Loucy (cell line): Measurements from ENCODE around the gene INSR.

Experiments used
- H2AFZ ChIP-seq: fragments of 200-600 bp; sonication (generic); 2 replicates; pipeline ENCODE4 v1.6.0; 2016; ENCODE audit warnings: antibody characterized with exemption, mild to moderate bottlenecking, low read length, moderate library complexity
- H3F3A ChIP-seq: fragments of 200-600 bp; 2 replicates; pipeline ENCODE4 v1.6.0; 2016; ENCODE audit warnings: antibody characterized with exemption, low read depth, mild to moderate bottlenecking
- H3K27me3 ChIP-seq: fragments of 200-600 bp; sonication (generic); 2 replicates; pipeline ENCODE4 v1.6.1; 2014; ENCODE audit warnings: low read length, mild to moderate bottlenecking; ENCODE audit not compliant: insufficient read depth, poor library complexity, severe bottlenecking
- H3K36me3 ChIP-seq: fragments of 200-600 bp; sonication (generic); 2 replicates; pipeline ENCODE4 v1.6.1; 2016; ENCODE audit warnings: low read length; ENCODE audit not compliant: insufficient read depth
- H3K4me1 ChIP-seq: fragments of 200-600 bp; sonication (generic); 2 replicates; pipeline ENCODE4 v1.5.1; 2014; ENCODE audit warnings: low read length, mild to moderate bottlenecking; ENCODE audit not compliant: insufficient read depth, poor library complexity, severe bottlenecking
- H3K4me2 ChIP-seq: fragments of 200-600 bp; sonication (generic); 2 replicates; pipeline ENCODE4 v1.6.0; 2014; ENCODE audit warnings: antibody characterized with exemption, low read length, low read depth, mild to moderate bottlenecking; ENCODE audit not compliant: poor library complexity, severe bottlenecking
- H3K4me3 ChIP-seq: fragments of 200-600 bp; sonication (generic); 2 replicates; pipeline ENCODE4 v1.5.1; 2014; ENCODE audit warnings: low read length, mild to moderate bottlenecking, mixed read lengths; ENCODE audit not compliant: poor library complexity, severe bottlenecking
- H3K79me2 ChIP-seq: fragments of 200-600 bp; sonication (generic); 2 replicates; pipeline ENCODE4 v1.6.1; 2014; ENCODE audit warnings: low read length; ENCODE audit not compliant: insufficient read depth
- H3K9ac ChIP-seq: fragments of 200-600 bp; sonication (generic); 2 replicates; pipeline ENCODE4 v1.6.0; 2014; ENCODE audit warnings: mild to moderate bottlenecking, low read depth, low read length, moderate library complexity; ENCODE audit not compliant: poor library complexity, severe bottlenecking
- H3K9me2 ChIP-seq: fragments of 200-600 bp; sonication (generic); replicated peaks from 2 replicates; pipeline ENCODE4 v1.6.1; 2016; ENCODE audit warnings: low read depth, low read length, mixed read lengths
- H3K9me3 ChIP-seq: fragments of 200-600 bp; sonication (generic); 2 replicates; pipeline ENCODE4 v1.6.1; 2014; ENCODE audit warnings: mild to moderate bottlenecking, antibody characterized with exemption, low read length, low read depth; ENCODE audit not compliant: insufficient read depth
- H4K20me1 ChIP-seq: fragments of 200-600 bp; sonication (generic); 2 replicates; pipeline ENCODE4 v1.6.0; 2014; ENCODE audit warnings: antibody characterized with exemption, low read length, mild to moderate bottlenecking; ENCODE audit not compliant: insufficient read depth, poor library complexity, severe bottlenecking
- EZH2phosphoT487 ChIP-seq: fragments of 200-600 bp; IDR thresholded peaks from 2 replicates; pipeline ENCODE4 v1.6.1; 2018; ENCODE audit warnings: antibody characterized with exemption, mild to moderate bottlenecking, moderate library complexity, borderline replicate concordance
- TF ChIP-seq, protein P1 (sequence below): fragments of 200-600 bp; sonication (generic); conservative IDR thresholded peaks from 2 replicates; pipeline ENCODE4 v1.5.1; 2014; ENCODE audit warnings: mild to moderate bottlenecking, antibody characterized with exemption, low read length

Gene INSR

DNA sequence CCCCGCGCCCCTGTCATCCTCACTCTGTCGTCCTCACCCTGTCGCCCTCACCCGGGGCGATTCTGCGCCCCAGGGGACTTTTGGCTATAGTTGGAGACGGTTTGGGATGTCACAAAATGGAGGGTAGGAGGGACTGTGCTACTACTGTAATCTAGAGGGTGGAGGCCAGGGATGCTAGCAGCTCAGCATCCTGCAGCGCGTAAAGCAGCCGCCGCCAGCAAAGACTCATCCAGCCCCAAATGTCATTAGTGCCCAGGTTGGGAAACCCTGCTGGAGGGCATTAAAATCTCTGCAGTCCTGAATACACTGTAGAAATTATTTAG lies 224.3 kb downstream of the INSR start:
- TF ChIP-seq, protein P1, sequence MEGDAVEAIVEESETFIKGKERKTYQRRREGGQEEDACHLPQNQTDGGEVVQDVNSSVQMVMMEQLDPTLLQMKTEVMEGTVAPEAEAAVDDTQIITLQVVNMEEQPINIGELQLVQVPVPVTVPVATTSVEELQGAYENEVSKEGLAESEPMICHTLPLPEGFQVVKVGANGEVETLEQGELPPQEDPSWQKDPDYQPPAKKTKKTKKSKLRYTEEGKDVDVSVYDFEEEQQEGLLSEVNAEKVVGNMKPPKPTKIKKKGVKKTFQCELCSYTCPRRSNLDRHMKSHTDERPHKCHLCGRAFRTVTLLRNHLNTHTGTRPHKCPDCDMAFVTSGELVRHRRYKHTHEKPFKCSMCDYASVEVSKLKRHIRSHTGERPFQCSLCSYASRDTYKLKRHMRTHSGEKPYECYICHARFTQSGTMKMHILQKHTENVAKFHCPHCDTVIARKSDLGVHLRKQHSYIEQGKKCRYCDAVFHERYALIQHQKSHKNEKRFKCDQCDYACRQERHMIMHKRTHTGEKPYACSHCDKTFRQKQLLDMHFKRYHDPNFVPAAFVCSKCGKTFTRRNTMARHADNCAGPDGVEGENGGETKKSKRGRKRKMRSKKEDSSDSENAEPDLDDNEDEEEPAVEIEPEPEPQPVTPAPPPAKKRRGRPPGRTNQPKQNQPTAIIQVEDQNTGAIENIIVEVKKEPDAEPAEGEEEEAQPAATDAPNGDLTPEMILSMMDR = no peak
- H3K27me3 ChIP-seq = no peaks in the 10 kb centered on the region
- H3K4me2 ChIP-seq = peak overlapping the region; percentile 97

GRCh38 chr19:7069042-7069903 lies 224.9 kb downstream of the INSR start, which contains the start of gene ZNF557:
TSS of gene ZNF557 (plus strand) at chr19:7069703. CDS start at chr19:7075075, 5,372 bp downstream.
- peaks cover 19% of the 10 kb centered on the region for H3K79me2 ChIP-seq
- H4K20me1 ChIP-seq = peaks cover 18% of the 10 kb centered on the region
- peaks cover 12% of the 10 kb centered on the region; the same call in 1 of the 2 replicates for H3K36me3 ChIP-seq
- peak within 1 kb of the TSS; percentile 78 for H3K4me3 ChIP-seq
- no peaks in the 10 kb centered on the region for H3K27me3 ChIP-seq
- no peaks in the 10 kb centered on the region for H3K9me3 ChIP-seq
- H2AFZ ChIP-seq = peak within 1 kb of the TSS; percentile 88
- H3F3A ChIP-seq = no peaks in the 10 kb centered on the region; the same call in 1 of the 2 replicates
- no peaks in the 10 kb centered on the region for H3K9me2 ChIP-seq
- H3K9ac ChIP-seq = peak within 1 kb of the TSS; percentile 80
- peaks cover 10% of the 10 kb centered on the region for H3K4me1 ChIP-seq
- peak within 1 kb of the TSS; percentile 97 for H3K4me2 ChIP-seq
- TF ChIP-seq, protein P1 = no peak
- no peak for TF ChIP-seq EZH2phosphoT487

More for the DNA sequence above, 224.3 kb downstream of the INSR start:
- H3K9me2 ChIP-seq = no peaks in the 10 kb centered on the region
- H3K9ac ChIP-seq = peak overlapping the region; percentile 80
- peak overlapping the region; percentile 78 for H3K4me3 ChIP-seq
- no peaks in the 10 kb centered on the region; the same call in 1 of the 2 replicates for H3F3A ChIP-seq
- H2AFZ ChIP-seq = peak overlapping the region; percentile 88
- H4K20me1 ChIP-seq = peaks cover 18% of the 10 kb centered on the region
- H3K36me3 ChIP-seq = peaks cover 16% of the 10 kb centered on the region; the same call in 1 of the 2 replicates
- H3K79me2 ChIP-seq = peaks cover 19% of the 10 kb centered on the region
- H3K4me1 ChIP-seq = peaks cover 10% of the 10 kb centered on the region
- no peaks in the 10 kb centered on the region for H3K9me3 ChIP-seq

DNA sequence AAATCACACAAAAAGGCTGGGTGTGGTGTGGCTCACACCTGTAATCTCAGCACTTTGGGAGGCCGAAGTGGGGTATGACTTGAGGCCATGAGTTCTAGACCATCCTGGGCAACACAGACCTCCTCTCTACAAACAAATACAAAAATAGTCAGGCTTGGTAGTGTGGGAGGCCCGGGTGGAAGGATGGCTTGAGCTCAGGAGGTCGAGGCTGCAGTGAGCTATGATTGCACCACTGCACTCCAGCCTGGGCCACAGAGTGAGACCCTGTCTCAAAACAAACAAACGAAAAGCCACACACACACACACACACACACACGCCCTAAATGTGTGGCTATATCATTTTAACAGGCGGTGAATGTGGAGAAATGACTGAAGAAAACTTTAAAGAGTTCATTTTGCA lies 225.6 kb downstream of the INSR start:
- Histone ChIP-seq H3K4me3 (peak overlapping the region; percentile 50), H2AFZ (peak overlapping the region; percentile 74), H3F3A (no peaks in the 10 kb centered on the region; the same call in 1 of the 2 replicates), H3K9me3 (no peaks in the 10 kb centered on the region), H3K4me1 (peaks cover 10% of the 10 kb centered on the region), H3K4me2 (peak overlapping the region; percentile 54), H4K20me1 (peaks cover 18% of the 10 kb centered on the region), H3K9me2 (no peaks in the 10 kb centered on the region), H3K27me3 (no peaks in the 10 kb centered on the region), H3K36me3 (peaks cover 10% of the 10 kb centered on the region; the same call in 1 of the 2 replicates), H3K9ac (no peak overlapping the region), H3K79me2 (peaks cover 19% of the 10 kb centered on the region)
- no peak for TF ChIP-seq EZH2phosphoT487
- TF ChIP-seq, protein P1 = no peak
